ENCODE measurements around the gene RPL39. TPM values are rescaled to one million over a fixed set of nuclear protein-coding genes. Genes with fewer than 3 reads are reported as not detected.
"Not testable (repeated sequence)": the region's sequence is repeated elsewhere in the genome, so short reads cannot be mapped to it uniquely, and the experiment has no call there.

Gene RPL39
- total RNA-seq: 1,000 to 10,000 TPM; 2,907 to 8,735 (median 3,301) TPM
- over 10,000 TPM in 1 of 2 donors, 1,000 to 10,000 TPM in 1; 5,166 to 12,575 TPM for polyA plus RNA-seq
- long read RNA-seq, donor 1, transcript RPL39-201 (3 exons, 401 nt): major isoform, 154 of 155 reads
- long read RNA-seq, donor 1, partial matches to known transcripts: 1 of 155 reads
- long read RNA-seq, donor 1, other reads (novel, unspliced or antisense): 0 of 155 reads
- long read RNA-seq, donor 2, transcript RPL39-201 (3 exons, 401 nt): major isoform, 111 of 114 reads
- long read RNA-seq, donor 2, partial matches to known transcripts: 0 of 114 reads
- long read RNA-seq, donor 2, other reads (novel, unspliced or antisense): 0 of 114 reads
- long read RNA-seq, donor 3, transcript RPL39-201 (3 exons, 401 nt): major isoform, 651 of 659 reads
- long read RNA-seq, donor 3, partial matches to known transcripts: 6 of 659 reads
- long read RNA-seq, donor 3, other reads (novel, unspliced or antisense): 0 of 659 reads

DNA sequence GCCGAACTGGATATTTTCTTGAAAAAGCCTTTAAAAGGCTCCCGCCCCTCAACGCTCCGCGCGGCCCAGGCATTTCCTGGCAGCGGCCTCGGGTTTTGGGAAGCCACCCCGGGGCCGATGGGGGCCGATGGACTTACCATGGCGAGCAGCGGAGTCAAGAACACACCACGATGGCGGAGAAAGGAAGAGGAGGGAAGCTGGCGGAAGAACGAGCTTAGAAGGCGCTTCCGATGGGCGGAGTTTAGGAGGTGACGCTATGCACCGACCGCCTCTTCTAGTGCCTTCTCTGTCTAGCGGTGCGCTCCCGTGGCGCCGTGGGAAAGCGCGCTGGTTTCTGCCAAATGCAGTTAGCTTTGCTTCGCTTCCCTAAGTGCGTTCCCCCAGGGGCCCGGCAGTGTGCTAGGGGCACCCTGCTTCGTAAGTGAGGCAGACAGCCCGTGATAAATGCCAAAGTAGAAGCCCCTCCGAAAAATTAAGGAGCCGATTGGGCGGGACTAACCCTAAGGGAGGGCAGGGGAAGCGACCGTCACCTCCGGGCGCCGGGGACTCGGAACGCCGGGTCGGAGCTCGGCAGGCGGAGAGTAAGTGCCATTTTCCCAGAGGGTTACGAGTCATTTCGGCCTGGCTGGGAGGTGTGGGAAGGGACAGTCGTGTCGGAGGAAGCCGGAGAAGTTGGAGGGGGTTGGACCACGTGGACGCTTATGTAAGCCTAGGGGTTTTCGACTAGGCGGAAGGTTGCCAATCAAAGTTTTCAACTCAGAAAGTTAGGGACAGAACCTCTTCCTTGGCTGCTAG is at the start of gene RPL39:
Gene RPL39, minus strand, starts transcription at position 194 of the 795 bp plus-strand sequence. Its CDS starts 54 bp downstream, at position 140.
- no peaks in the 10 kb centered on the region for H3K36me3 ChIP-seq
- intact Hi-C loops (cut with DNase I): no loop called here
- H3K9me3 ChIP-seq: no peaks in the 10 kb centered on the region
- no peaks in the 10 kb centered on the region for H3K27me3 ChIP-seq
- peak within 1 kb of the TSS; percentile 54 for H3K4me3 ChIP-seq
- peaks cover 2% of the 10 kb centered on the region for H3K4me1 ChIP-seq (ENCODE audit: insufficient read depth)
- TF ChIP-seq POLR2A (IDR thresholded peaks at IDR 0.05) (peak; percentile 47), EP300 (IDR thresholded peaks at IDR 0.05) (no peak)
- TF ChIP-seq, protein P1, sequence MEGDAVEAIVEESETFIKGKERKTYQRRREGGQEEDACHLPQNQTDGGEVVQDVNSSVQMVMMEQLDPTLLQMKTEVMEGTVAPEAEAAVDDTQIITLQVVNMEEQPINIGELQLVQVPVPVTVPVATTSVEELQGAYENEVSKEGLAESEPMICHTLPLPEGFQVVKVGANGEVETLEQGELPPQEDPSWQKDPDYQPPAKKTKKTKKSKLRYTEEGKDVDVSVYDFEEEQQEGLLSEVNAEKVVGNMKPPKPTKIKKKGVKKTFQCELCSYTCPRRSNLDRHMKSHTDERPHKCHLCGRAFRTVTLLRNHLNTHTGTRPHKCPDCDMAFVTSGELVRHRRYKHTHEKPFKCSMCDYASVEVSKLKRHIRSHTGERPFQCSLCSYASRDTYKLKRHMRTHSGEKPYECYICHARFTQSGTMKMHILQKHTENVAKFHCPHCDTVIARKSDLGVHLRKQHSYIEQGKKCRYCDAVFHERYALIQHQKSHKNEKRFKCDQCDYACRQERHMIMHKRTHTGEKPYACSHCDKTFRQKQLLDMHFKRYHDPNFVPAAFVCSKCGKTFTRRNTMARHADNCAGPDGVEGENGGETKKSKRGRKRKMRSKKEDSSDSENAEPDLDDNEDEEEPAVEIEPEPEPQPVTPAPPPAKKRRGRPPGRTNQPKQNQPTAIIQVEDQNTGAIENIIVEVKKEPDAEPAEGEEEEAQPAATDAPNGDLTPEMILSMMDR (IDR thresholded peaks at IDR 0.05): no peak
- peak; percentile 81 to 85 (median 83) for DNase-seq
- WGBS, 3 donors: 25 to 40% (median 37%) methylated on average over 58 of the region's 58 CpGs
- peak within 1 kb of the TSS; percentile 50 to 84 for H3K27ac ChIP-seq

DNA sequence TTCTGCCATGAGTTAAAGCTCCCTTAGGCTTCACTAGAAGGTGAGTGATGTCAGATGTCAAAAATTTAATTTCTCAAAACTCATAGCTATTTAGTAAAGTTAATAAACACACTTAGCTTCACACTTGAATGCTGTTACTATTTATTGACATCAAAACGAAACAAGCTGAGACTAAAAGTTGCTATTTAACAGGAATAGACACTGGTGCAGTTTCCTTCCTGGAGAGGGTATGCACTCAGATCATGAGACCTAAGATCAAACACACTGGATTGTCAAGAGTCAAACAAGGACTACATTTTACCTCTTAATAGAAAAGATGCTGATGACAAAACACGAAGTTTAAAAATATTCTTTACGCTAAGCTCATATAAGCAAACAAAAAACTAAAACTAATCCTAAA is 42.5 kb upstream of the RPL39 start:
- WGBS, 3 donors: 74 to 78% (median 75%) methylated on average over 3 of the region's 3 CpGs
- TF ChIP-seq EP300 (IDR thresholded peaks at IDR 0.05): no peak
- TF ChIP-seq, protein P1 (IDR thresholded peaks at IDR 0.05): no peak
- no peak for TF ChIP-seq POLR2A (IDR thresholded peaks at IDR 0.05)
- Histone ChIP-seq H3K9me3 (no peaks in the 10 kb centered on the region), H3K36me3 (no peaks in the 10 kb centered on the region), H3K27me3 (no peaks in the 10 kb centered on the region), H3K4me1 (ENCODE audit: insufficient read depth) (no peaks in the 10 kb centered on the region), H3K27ac (no peak overlapping the region), H3K4me3 (no peak overlapping the region)
- intact Hi-C loops (cut with DNase I): no loop called here
- no peak for DNase-seq

DNA sequence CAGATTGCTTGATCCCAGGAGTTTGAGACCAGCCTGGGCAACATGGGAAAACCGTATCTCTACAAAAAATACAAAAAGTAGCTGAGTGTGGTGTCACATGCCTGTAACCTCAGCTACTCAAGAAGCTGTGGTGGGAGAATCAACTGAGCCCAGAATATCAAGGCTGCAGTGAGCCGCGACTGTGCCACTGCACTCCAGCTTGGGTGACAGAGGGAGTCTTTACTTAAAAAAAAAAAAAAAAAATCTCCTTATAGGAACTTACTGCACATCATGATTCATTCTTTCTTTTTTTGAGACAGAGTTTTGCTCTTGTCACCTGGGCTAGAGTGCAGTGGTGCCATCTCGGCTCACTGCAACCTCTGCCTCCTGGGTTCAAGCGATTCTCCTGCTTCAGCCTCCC is 37.0 kb upstream of the RPL39 start:
- Histone ChIP-seq H3K27ac (no peak overlapping the region), H3K4me3 (no peak overlapping the region), H3K36me3 (no peaks in the 10 kb centered on the region), H3K9me3 (no peaks in the 10 kb centered on the region), H3K4me1 (ENCODE audit: insufficient read depth) (no peaks in the 10 kb centered on the region), H3K27me3 (no peaks in the 10 kb centered on the region)
- intact Hi-C loops (cut with DNase I): no loop called here
- TF ChIP-seq, protein P1 (IDR thresholded peaks at IDR 0.05): no peak
- no peak for TF ChIP-seq POLR2A (IDR thresholded peaks at IDR 0.05)
- TF ChIP-seq EP300 (IDR thresholded peaks at IDR 0.05): no peak
- WGBS, 3 donors: 83 to 92% (median 88%) methylated on average over 5 of the region's 5 CpGs
- DNase-seq: no peak

DNA sequence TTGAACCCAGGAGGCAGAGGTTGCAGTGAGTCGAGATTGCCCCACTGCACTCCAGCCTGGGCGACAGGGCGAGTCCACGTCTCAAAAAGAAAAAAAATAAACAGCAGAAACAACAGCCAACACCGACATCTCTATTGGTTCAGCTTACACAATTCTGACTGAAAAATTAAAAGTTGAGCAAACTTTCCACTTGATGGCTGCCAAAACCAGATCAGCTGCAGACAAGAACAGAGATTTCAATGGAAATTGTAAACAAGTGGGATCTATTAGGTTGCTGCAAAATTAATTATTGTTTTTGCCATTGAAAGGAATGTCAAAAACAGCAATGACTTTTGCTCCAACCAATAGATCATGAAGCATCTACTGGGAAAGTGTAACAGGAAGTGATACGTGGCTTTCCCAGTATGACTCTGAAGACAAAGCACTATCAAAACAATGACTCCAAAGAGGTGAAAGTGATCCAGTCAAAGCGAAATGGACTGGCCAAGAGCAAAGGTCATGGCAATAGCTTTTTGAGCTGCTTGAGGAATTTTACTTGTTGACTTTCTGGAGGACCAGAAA is 35.0 kb upstream of the RPL39 start:
- Histone ChIP-seq H3K36me3 (no peaks in the 10 kb centered on the region), H3K27me3 (no peaks in the 10 kb centered on the region), H3K4me1 (ENCODE audit: insufficient read depth) (no peaks in the 10 kb centered on the region), H3K27ac (peak overlapping the region in 1 of 2 donors; percentile 23), H3K4me3 (no peak overlapping the region), H3K9me3 (no peaks in the 10 kb centered on the region)
- no peak for DNase-seq
- 31 to 52% (median 39%) methylated on average over 7 of the region's 7 CpGs for WGBS, 3 donors
- TF ChIP-seq POLR2A (IDR thresholded peaks at IDR 0.05) (no peak), EP300 (IDR thresholded peaks at IDR 0.05) (no peak)
- TF ChIP-seq, protein P1 (IDR thresholded peaks at IDR 0.05): no peak
- intact Hi-C loops (cut with DNase I): no loop called here

DNA sequence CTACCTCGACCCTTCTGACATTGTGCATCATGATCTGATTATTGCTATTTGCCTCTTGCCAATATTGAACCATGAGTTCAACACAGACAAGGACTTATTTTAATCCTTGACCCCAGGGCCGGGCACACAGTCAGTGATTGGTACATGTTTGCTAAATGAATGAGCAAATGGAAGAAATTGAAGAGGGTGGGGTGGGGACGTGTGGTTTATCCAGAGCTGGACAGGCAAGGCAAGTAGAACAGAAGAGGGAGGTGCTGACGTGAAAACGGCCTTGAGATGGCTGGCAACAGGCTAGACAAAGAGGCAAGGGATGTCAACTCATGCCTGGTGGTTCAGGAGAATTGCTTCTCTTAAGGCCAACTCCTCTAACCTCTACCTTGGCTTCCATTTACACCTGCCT is 32.8 kb upstream of the RPL39 start:
- H3K4me1 ChIP-seq (ENCODE audit: insufficient read depth); H3K27ac ChIP-seq; H3K27me3 ChIP-seq; H3K4me3 ChIP-seq; H3K9me3 ChIP-seq; DNase-seq; intact Hi-C loops (cut with DNase I); H3K36me3 ChIP-seq: not testable (repeated sequence)
- 24 to 28% (median 25%) methylated on average over 2 to 3 of the region's 5 CpGs for WGBS, 3 donors

DNA sequence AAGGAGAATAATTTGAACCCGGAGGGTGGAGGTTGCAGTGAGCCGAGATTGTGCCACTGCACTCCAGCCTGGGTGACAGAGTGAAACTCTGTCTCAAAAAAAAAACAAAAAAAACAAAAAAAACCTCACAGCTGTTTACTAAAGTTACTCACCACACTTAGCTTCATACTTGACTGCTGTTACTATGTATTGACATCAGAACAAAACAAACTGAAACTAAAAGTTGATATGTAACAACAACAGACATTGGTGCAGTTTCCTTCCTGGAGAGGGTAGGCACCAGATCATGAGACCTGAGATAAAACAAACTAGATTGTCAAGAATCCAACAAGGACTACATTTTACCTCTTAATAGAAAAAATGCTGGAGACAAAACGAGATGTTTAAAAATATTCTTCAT is 30.3 kb upstream of the RPL39 start:
- H3K4me1 ChIP-seq (ENCODE audit: insufficient read depth); H3K27ac ChIP-seq; H3K9me3 ChIP-seq; H3K4me3 ChIP-seq; intact Hi-C loops (cut with DNase I); H3K27me3 ChIP-seq; H3K36me3 ChIP-seq; DNase-seq: not testable (repeated sequence)
- 48 to 63% (median 53%) methylated on average over 3 of the region's 3 CpGs for WGBS, 3 donors
